Liver (tissue), 9 donors: ENCODE results near the gene CNGA4. TPM values are rescaled to one million over a fixed set of nuclear protein-coding genes. Genes with fewer than 3 reads are reported as not detected.
A peak's percentile ranks its signal among the peaks of the same experiment; 100 is the strongest.

Source experiments
- DNase-seq: peaks from one replicate; pipeline ENCODE4 v3.0.0-alpha.2; 2017; ENCODE audit warnings: low spot score
- H3K27ac ChIP-seq, 2 donors: one replicate each; pipeline ENCODE4 v1.7.0; 2013; ENCODE audit warnings: inconsistent platforms in 2 of 2, low read length in 2 of 2, control low read depth in 1 of 2, low read depth in 1 of 2, mild to moderate bottlenecking in 1 of 2
- H3K27me3 ChIP-seq, 4 donors: one replicate each; pipeline versions ENCODE4 v1.6.1 to v1.7.0; 2013; ENCODE audit warnings: low read length in 3 of 4, inconsistent platforms in 1 of 4, mild to moderate bottlenecking in 1 of 4, moderate library complexity in 1 of 4; ENCODE audit not compliant: control insufficient read depth in 4 of 4, insufficient read depth in 4 of 4
- H3K36me3 ChIP-seq, 4 donors: one replicate each; pipeline versions ENCODE4 v1.6.1 to v1.7.0; 2013; ENCODE audit warnings: low read length in 3 of 4, mild to moderate bottlenecking in 3 of 4, low read depth in 1 of 4, moderate library complexity in 1 of 4; ENCODE audit not compliant: control insufficient read depth in 4 of 4, insufficient read depth in 3 of 4
- H3K4me1 ChIP-seq, 4 donors: one replicate each; pipeline versions ENCODE4 v1.6.1 to v1.7.0; 2013; ENCODE audit warnings: low read length in 3 of 4, mild to moderate bottlenecking in 3 of 4, moderate library complexity in 1 of 4; ENCODE audit not compliant: control insufficient read depth in 4 of 4, insufficient read depth in 4 of 4
- H3K4me3 ChIP-seq, 3 donors: one replicate each; pipeline versions ENCODE4 v1.6.1 to v1.7.0; 2013; ENCODE audit warnings: low read length in 3 of 3, control low read depth in 1 of 3, low read depth in 1 of 3, mild to moderate bottlenecking in 1 of 3
- H3K9ac ChIP-seq, 2 donors: one replicate each; pipeline ENCODE4 v1.7.0; 2013; ENCODE audit warnings: low read length in 2 of 2, mild to moderate bottlenecking in 2 of 2, moderate library complexity in 2 of 2, control low read depth in 1 of 2, low read depth in 1 of 2
- H3K9me3 ChIP-seq, 4 donors: one replicate each; pipeline versions ENCODE4 v1.6.1 to v1.7.0; 2013; ENCODE audit warnings: low read length in 3 of 4; ENCODE audit not compliant: control insufficient read depth in 4 of 4
- ATF3 ChIP-seq: IDR thresholded peaks from 2 replicates; pipeline ENCODE4 v1.6.1; 2016; ENCODE audit warnings: antibody characterized with exemption
- CTCF ChIP-seq: fragments of 150-350 bp; IDR thresholded peaks from 2 replicates; pipeline ENCODE4 v1.5.1; 2017; ENCODE audit warnings: improper control_type of control experiment, low read depth, low read length; ENCODE audit not compliant: missing input control
- EGR1 ChIP-seq, 2 donors: IDR thresholded peaks; 2 replicates each; pipeline ENCODE4 v1.6.1; 2016 to 2018; ENCODE audit warnings: antibody characterized with exemption in 2 of 2, low read depth in 2 of 2
- FOXA1 ChIP-seq: IDR thresholded peaks from 2 replicates; pipeline ENCODE4 v1.6.1; 2016; ENCODE audit warnings: antibody characterized with exemption
- FOXA2 ChIP-seq: IDR thresholded peaks from 2 replicates; pipeline ENCODE4 v1.6.1; 2016; ENCODE audit warnings: antibody characterized with exemption
- GABPA ChIP-seq, 2 donors: IDR thresholded peaks in 1 of 2; conservative IDR thresholded peaks in 1 of 2; 2 replicates each; pipeline ENCODE4 v1.6.1; 2016; ENCODE audit warnings: antibody characterized with exemption in 2 of 2, mild to moderate bottlenecking in 1 of 2, moderate library complexity in 1 of 2
- HNF4A ChIP-seq, 2 donors: conservative IDR thresholded peaks; 2 replicates each; pipeline ENCODE4 v1.6.1; 2016; ENCODE audit warnings: antibody characterized with exemption in 2 of 2, mild to moderate bottlenecking in 2 of 2
- HNF4G ChIP-seq: IDR thresholded peaks from 2 replicates; pipeline ENCODE4 v1.6.1; 2016; ENCODE audit warnings: antibody characterized with exemption
- JUND ChIP-seq, 2 donors: IDR thresholded peaks; 2 replicates each; pipeline ENCODE4 v1.6.1; 2016; ENCODE audit warnings: antibody characterized with exemption in 2 of 2
- NR2F2 ChIP-seq: IDR thresholded peaks from 2 replicates; pipeline ENCODE4 v1.6.1; 2016; ENCODE audit warnings: antibody characterized with exemption
- RAD21 ChIP-seq, 2 donors: IDR thresholded peaks; 2 replicates each; pipeline ENCODE4 v1.6.1; 2016; ENCODE audit warnings: antibody characterized with exemption in 2 of 2, mild to moderate bottlenecking in 2 of 2
- REST ChIP-seq: IDR thresholded peaks from 2 replicates; pipeline ENCODE4 v1.6.1; 2016; ENCODE audit warnings: antibody characterized with exemption, mild to moderate bottlenecking
- RXRA ChIP-seq, 2 donors: IDR thresholded peaks; 2 replicates each; pipeline ENCODE4 v1.6.1; 2017 to 2018; ENCODE audit warnings: antibody characterized with exemption in 2 of 2, mild to moderate bottlenecking in 1 of 2
- SP1 ChIP-seq: IDR thresholded peaks from 2 replicates; pipeline ENCODE4 v1.6.1; 2018; ENCODE audit warnings: antibody characterized with exemption, mild to moderate bottlenecking
- TAF1 ChIP-seq: conservative IDR thresholded peaks from 2 replicates; pipeline ENCODE4 v1.6.1; 2016; ENCODE audit warnings: antibody characterized with exemption, mild to moderate bottlenecking
- YY1 ChIP-seq: IDR thresholded peaks from 2 replicates; pipeline ENCODE4 v1.6.1; 2016; ENCODE audit warnings: antibody characterized with exemption, mild to moderate bottlenecking
- ZBTB33 ChIP-seq: IDR thresholded peaks from 2 replicates; pipeline ENCODE4 v1.6.1; 2016; ENCODE audit warnings: antibody characterized with exemption
- WGBS: extraction: QIAGEN DNeasy Blood & Tissue Kit; methylation state at CpG from one replicate; pipeline ENCODE4 v1.1.7; 2013; 5-methylcytosine and 5-hydroxymethylcytosine counted together
- polyA plus RNA-seq, 2 donors: library from polyadenylated mRNA; stranded (reverse) in 1 of 2; unstranded in 1 of 2; fragments of 200-250 nt in 1 of 2; fragments of >200 nt in 1 of 2; fragmentation: Nextera tagmentation in 1 of 2; extraction: Ambion mirVana in 1 of 2; gene quantifications; one replicate each; pipeline versions ENCODE4 v1.2.1 to v1.2.3, GENCODE V29; 2013 to 2015
- total RNA-seq, 2 donors: library from RNA; depleted of rRNA; stranded (reverse); fragments of >200 nt; gene quantifications; one replicate each; pipeline ENCODE4 v1.2.3, GENCODE V29; 2014
- TF ChIP-seq, protein P1 (sequence below): IDR thresholded peaks from 2 replicates; pipeline ENCODE4 v1.6.1; 2016; ENCODE audit warnings: antibody characterized with exemption
- donor health status: healthy.
- donor health status: healthy.
- donor health status: healthy.
- donor health status: healthy.
- donor health status: healthy.

CNGA4 gene
- total and polyA plus RNA-seq, 4 donors: 0.09 TPM; not detected in 3

- 57% methylated on average over 3 of the region's 3 CpGs for WGBS
- H3K9me3 ChIP-seq: no peaks in the 10 kb centered on the region
- TF ChIP-seq HNF4A (conservative IDR thresholded peaks at IDR 0.05) (no peak), NR2F2 (no peak), RXRA (IDR thresholded peaks at IDR 0.05) (no peak), EGR1 (IDR thresholded peaks at IDR 0.05; ENCODE audit: low read depth in 2 of 2) (no peak), GABPA (IDR thresholded peaks at IDR 0.05 in 1 of 2, conservative IDR thresholded peaks at IDR 0.05 in 1 of 2) (no peak), JUND (IDR thresholded peaks at IDR 0.05) (no peak), CTCF (no peak), FOXA1 (no peak), HNF4G (no peak), FOXA2 (no peak), SP1 (no peak), TAF1 (no peak), YY1 (no peak), ZBTB33 (no peak), REST (no peak), RAD21 (IDR thresholded peaks at IDR 0.05) (no peak), ATF3 (no peak)
- TF ChIP-seq, protein P1, sequence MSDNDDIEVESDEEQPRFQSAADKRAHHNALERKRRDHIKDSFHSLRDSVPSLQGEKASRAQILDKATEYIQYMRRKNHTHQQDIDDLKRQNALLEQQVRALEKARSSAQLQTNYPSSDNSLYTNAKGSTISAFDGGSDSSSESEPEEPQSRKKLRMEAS: no peak
- peaks cover 0 to 9% (median 4%) of the 10 kb centered on the region in 4 donors for H3K36me3 ChIP-seq
- DNase-seq: no peak
- no peaks in the 10 kb centered on the region for H3K27me3 ChIP-seq
- peaks cover 10 to 44% (median 28%) of the 10 kb centered on the region in 4 donors for H3K4me1 ChIP-seq
- H3K27ac ChIP-seq: no peak overlapping the region
- peak overlapping the region in 1 of 3 donors; percentile 11 for H3K4me3 ChIP-seq
- no peak overlapping the region for H3K9ac ChIP-seq
Observed at GRCh38 chr11:6228520-6228919, 10.4 kb upstream of the CNGA4 start.
